Neural cell (in vitro differentiated cells): ENCODE results near the gene GNAI1. TPM values are rescaled to one million over a fixed set of nuclear protein-coding genes. Genes with fewer than 3 reads are reported as not detected.

Experiments used
- H2AFZ ChIP-seq: fragments of 200-600, 300-800 bp; sonication (generic), shearing (Covaris generic); 2 replicates; pipeline ENCODE4 v1.6.0; 2014; ENCODE audit warnings: low read depth, mild to moderate bottlenecking, antibody characterized with exemption, low read length, moderate library complexity
- H3F3A ChIP-seq: fragments of 200-600 bp; shearing (Covaris generic); 2 replicates; pipeline ENCODE4 v1.6.1; 2016; ENCODE audit warnings: mild to moderate bottlenecking, moderate library complexity, mixed read lengths, antibody characterized with exemption, low read length; ENCODE audit not compliant: insufficient read depth, poor library complexity, severe bottlenecking
- H3K27ac ChIP-seq: fragments of 200-600, 300-800 bp; sonication (generic), shearing (Covaris generic); 2 replicates; pipeline ENCODE4 v1.5.1; 2014; ENCODE audit warnings: mild to moderate bottlenecking, low read length, moderate library complexity
- H3K27me3 ChIP-seq: fragments of 300-800, 200-600 bp; sonication (generic), shearing (Covaris generic); 2 replicates; pipeline ENCODE4 v1.6.0; 2014; ENCODE audit warnings: mild to moderate bottlenecking, low read depth, low read length, moderate library complexity; ENCODE audit not compliant: insufficient read depth
- H3K36me3 ChIP-seq: fragments of 300-800, 200-600 bp; sonication (generic), shearing (Covaris generic); 2 replicates; pipeline ENCODE4 v1.5.1; 2014; ENCODE audit warnings: mild to moderate bottlenecking, antibody characterized with exemption, low read length, moderate library complexity; ENCODE audit not compliant: insufficient read depth
- H3K4me2 ChIP-seq: fragments of 300-800, 200-600 bp; sonication (generic), shearing (Covaris generic); 2 replicates; pipeline ENCODE4 v1.6.0; 2014; ENCODE audit warnings: mild to moderate bottlenecking, low read length
- H3K4me3 ChIP-seq: fragments of 300-800, 200-600 bp; sonication (generic), shearing (Covaris generic); 2 replicates; pipeline ENCODE4 v1.5.1; 2014; ENCODE audit warnings: mild to moderate bottlenecking, low read length, moderate library complexity
- H3K79me2 ChIP-seq: fragments of 200-600 bp; shearing (Covaris generic); replicated peaks from 2 replicates; pipeline ENCODE4 v1.6.0; 2014; ENCODE audit warnings: mild to moderate bottlenecking, low read length, moderate library complexity; ENCODE audit not compliant: insufficient read depth
- H3K9ac ChIP-seq: fragments of 300-800, 200-600 bp; sonication (generic), shearing (Covaris generic); 2 replicates; pipeline ENCODE4 v1.6.1; 2016; ENCODE audit warnings: mild to moderate bottlenecking, low read length, mixed read lengths
- H3K9me2 ChIP-seq: fragments of 200-600 bp; shearing (Covaris generic); 2 replicates; pipeline ENCODE4 v1.6.1; 2016; ENCODE audit warnings: mild to moderate bottlenecking, low read length, mixed read lengths; ENCODE audit not compliant: insufficient read depth
- H3K9me3 ChIP-seq: fragments of 200-600, 300-800 bp; sonication (generic), shearing (Covaris generic); 2 replicates; pipeline ENCODE4 v1.6.1; 2016; ENCODE audit warnings: mild to moderate bottlenecking, mixed run types, low read length, moderate library complexity, mixed read lengths
- H4K20me1 ChIP-seq: fragments of 200-600 bp; shearing (Covaris generic); 2 replicates; pipeline ENCODE4 v1.6.1; 2016; ENCODE audit warnings: mild to moderate bottlenecking, mixed run types; ENCODE audit not compliant: insufficient read depth
- CTCF ChIP-seq: fragments of 450-650 bp; IDR thresholded peaks from 2 replicates; pipeline ENCODE4 v1.5.1; 2014; ENCODE audit warnings: antibody characterized with exemption, mild to moderate bottlenecking, moderate library complexity; ENCODE audit not compliant: poor library complexity, severe bottlenecking
- EP300 ChIP-seq: fragments of 450-650 bp; conservative IDR thresholded peaks from 2 replicates; pipeline ENCODE4 v1.6.1; 2014; ENCODE audit warnings: antibody characterized with exemption, mild to moderate bottlenecking, moderate library complexity; ENCODE audit not compliant: poor library complexity, severe bottlenecking
- EZH2 ChIP-seq: fragments of 200-600, 300-800 bp; shearing (Covaris generic), sonication (generic); IDR thresholded peaks from 2 replicates; pipeline ENCODE4 v1.6.1; 2014; ENCODE audit warnings: antibody characterized with exemption, low read length, borderline replicate concordance, mild to moderate bottlenecking; ENCODE audit not compliant: insufficient read depth, poor library complexity, severe bottlenecking
- MXI1 ChIP-seq: fragments of 450-650 bp; conservative IDR thresholded peaks from 2 replicates; pipeline ENCODE4 v1.6.1; 2014; ENCODE audit warnings: antibody characterized with exemption, mild to moderate bottlenecking; ENCODE audit not compliant: poor library complexity, severe bottlenecking
- POLR2AphosphoS5 ChIP-seq: IDR thresholded peaks from 2 replicates; pipeline ENCODE4 v1.6.1; 2012
- RAD21 ChIP-seq: fragments of 450-650 bp; conservative IDR thresholded peaks from 2 replicates; pipeline ENCODE4 v1.6.1; 2014; ENCODE audit warnings: antibody characterized with exemption, mild to moderate bottlenecking, moderate library complexity
- REST ChIP-seq: IDR thresholded peaks from 2 replicates; pipeline ENCODE4 v1.6.1; 2012; ENCODE audit warnings: borderline replicate concordance
- SMC3 ChIP-seq: fragments of 450-650 bp; conservative IDR thresholded peaks from 2 replicates; pipeline ENCODE4 v1.6.1; 2014; ENCODE audit warnings: antibody characterized with exemption, mild to moderate bottlenecking, moderate library complexity; ENCODE audit not compliant: poor library complexity
- TAF1 ChIP-seq: IDR thresholded peaks from 2 replicates; pipeline ENCODE4 v1.6.1; 2012; ENCODE audit warnings: low read depth
- polyA plus RNA-seq: library from polyadenylated mRNA; depleted of rRNA; stranded (reverse); fragments of >200 nt; gene quantifications from 2 replicates; pipeline ENCODE4 v1.2.3, GENCODE V29; 2014

The GNAI1 gene
- polyA plus RNA-seq, 1 donor from 2014 or later = 69.3 TPM

GRCh38 chr7:80183900-80184685 lies 49.5 kb downstream of the GNAI1 start:
- H3K9me3 ChIP-seq = no peaks in the 10 kb centered on the region
- no peaks in the 10 kb centered on the region for H4K20me1 ChIP-seq
- H3F3A ChIP-seq = no peaks in the 10 kb centered on the region
- H3K79me2 ChIP-seq = no peaks in the 10 kb centered on the region
- H2AFZ ChIP-seq = no peak overlapping the region
- H3K4me2 ChIP-seq = no peak overlapping the region
- H3K27me3 ChIP-seq = no peaks in the 10 kb centered on the region
- H3K36me3 ChIP-seq = no peaks in the 10 kb centered on the region
- H3K9me2 ChIP-seq = no peaks in the 10 kb centered on the region
- H3K4me3 ChIP-seq = no peak overlapping the region
- H3K27ac ChIP-seq = no peak overlapping the region
- no peak overlapping the region for H3K9ac ChIP-seq
- TF ChIP-seq MXI1 = no peak
- no peak for TF ChIP-seq RAD21

- TF ChIP-seq TAF1 (no peak), REST (no peak), MXI1 (no peak), EP300 (no peak), EZH2 (no peak), POLR2AphosphoS5 (no peak), SMC3 (no peak), CTCF (no peak), RAD21 (no peak)
- H3K4me2 ChIP-seq = no peak overlapping the region
- H3K79me2 ChIP-seq = no peaks in the 10 kb centered on the region
- H3K27me3 ChIP-seq = no peaks in the 10 kb centered on the region
- H2AFZ ChIP-seq = no peak overlapping the region
- no peaks in the 10 kb centered on the region for H3K9me2 ChIP-seq
- H3K4me3 ChIP-seq = no peak overlapping the region
- no peak overlapping the region for H3K9ac ChIP-seq
- H3K9me3 ChIP-seq = no peaks in the 10 kb centered on the region
- H3F3A ChIP-seq = no peaks in the 10 kb centered on the region
- H3K27ac ChIP-seq = no peak overlapping the region
- H4K20me1 ChIP-seq = no peaks in the 10 kb centered on the region
- no peaks in the 10 kb centered on the region for H3K36me3 ChIP-seq
These were observed 50.1 kb downstream of the GNAI1 start for GRCh38 chr7:80184693-80185092.
